Bronchial epithelial cell (primary cell): ENCODE results near the gene BRSK1. TPM values are rescaled to one million over a fixed set of nuclear protein-coding genes. Genes with fewer than 3 reads are reported as not detected.

Experiments
- DNase-seq: peaks from one replicate; pipeline ENCODE4 v3.0.0-alpha.2; 2010; ENCODE audit warnings: low read depth
- FAIRE-seq: peaks from 2 replicates; lab custom pipeline; 2011; peaks lifted over from hg19 to GRCh38; lab: Jason Lieb, UNC
- H3K27me3 ChIP-seq: 2 replicates; pipeline ENCODE4 v1.5.1; 2011; ENCODE audit warnings: low read length; ENCODE audit not compliant: control insufficient read depth, insufficient read depth
- H3K36me3 ChIP-seq: 2 replicates; pipeline ENCODE4 v1.5.1; 2011; ENCODE audit warnings: low read length; ENCODE audit not compliant: control insufficient read depth, insufficient read depth
- H3K4me3 ChIP-seq: 2 replicates; pipeline ENCODE4 v1.5.1; 2011; ENCODE audit warnings: mild to moderate bottlenecking, low read depth, low read length, control low read depth
- total RNA-seq: library from RNA; depleted of rRNA; stranded (reverse); fragments of >200 nt; gene quantifications from 2 replicates; pipeline ENCODE4 v1.2.1, GENCODE V29; 2014
- TF ChIP-seq, protein P1 (sequence below): IDR thresholded peaks from 2 replicates; pipeline ENCODE4 v1.5.1; 2011; ENCODE audit warnings: mild to moderate bottlenecking, moderate library complexity, low read length, control low read depth, inconsistent platforms; ENCODE audit not compliant: insufficient read depth, severe bottlenecking

The BRSK1 gene
- 0.51 and 0.53 TPM in 2 replicates for total RNA-seq

DNA sequence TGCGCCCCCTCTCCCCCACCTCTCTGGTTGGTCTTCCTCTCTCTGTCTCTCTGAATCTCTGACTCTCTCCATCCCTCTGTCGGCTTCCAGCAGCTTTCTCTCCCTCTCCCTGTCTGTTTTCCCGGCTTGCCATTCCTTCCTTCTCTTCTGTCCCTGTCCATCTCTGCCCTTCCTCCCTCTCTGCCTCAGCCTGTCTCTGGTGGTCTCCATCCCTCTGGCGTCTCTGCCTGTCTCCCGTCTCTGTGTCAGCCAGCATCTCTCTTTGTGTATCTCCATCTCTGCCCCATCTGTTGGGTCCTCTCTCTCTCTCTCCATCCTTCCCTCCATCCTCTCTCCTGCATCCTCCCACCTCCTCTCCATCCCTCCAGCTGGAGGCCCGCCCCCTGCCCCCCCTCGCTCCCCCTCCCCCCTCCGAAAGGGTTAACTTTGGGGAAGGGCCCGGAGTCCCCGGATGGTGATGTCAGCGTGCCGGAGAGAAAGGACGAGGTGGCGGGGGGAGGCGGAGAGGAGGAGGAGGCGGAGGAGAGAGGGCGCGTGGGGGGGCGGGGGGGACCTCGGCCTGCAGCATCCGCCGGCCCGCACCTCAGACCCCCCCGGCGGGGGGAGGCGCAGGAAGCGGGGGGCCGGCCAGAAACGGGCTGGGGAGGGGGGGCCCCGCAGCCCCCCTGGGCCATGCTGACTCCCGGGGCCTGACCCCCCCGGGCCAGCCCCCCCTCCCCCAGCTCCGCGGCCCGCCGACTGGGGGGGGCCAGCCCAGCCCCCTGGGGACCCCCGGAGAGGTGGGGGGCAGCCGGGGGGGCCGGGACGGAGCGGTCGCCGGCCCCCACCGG, at the start of gene BRSK1:
Gene BRSK1, plus strand, starts transcription at position 450 of the 830 bp plus-strand sequence. CDS start 446 bp downstream, outside the sequence.
- TF ChIP-seq, protein P1, sequence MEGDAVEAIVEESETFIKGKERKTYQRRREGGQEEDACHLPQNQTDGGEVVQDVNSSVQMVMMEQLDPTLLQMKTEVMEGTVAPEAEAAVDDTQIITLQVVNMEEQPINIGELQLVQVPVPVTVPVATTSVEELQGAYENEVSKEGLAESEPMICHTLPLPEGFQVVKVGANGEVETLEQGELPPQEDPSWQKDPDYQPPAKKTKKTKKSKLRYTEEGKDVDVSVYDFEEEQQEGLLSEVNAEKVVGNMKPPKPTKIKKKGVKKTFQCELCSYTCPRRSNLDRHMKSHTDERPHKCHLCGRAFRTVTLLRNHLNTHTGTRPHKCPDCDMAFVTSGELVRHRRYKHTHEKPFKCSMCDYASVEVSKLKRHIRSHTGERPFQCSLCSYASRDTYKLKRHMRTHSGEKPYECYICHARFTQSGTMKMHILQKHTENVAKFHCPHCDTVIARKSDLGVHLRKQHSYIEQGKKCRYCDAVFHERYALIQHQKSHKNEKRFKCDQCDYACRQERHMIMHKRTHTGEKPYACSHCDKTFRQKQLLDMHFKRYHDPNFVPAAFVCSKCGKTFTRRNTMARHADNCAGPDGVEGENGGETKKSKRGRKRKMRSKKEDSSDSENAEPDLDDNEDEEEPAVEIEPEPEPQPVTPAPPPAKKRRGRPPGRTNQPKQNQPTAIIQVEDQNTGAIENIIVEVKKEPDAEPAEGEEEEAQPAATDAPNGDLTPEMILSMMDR = no peak
- DNase-seq = no peak
- Histone ChIP-seq H3K4me3 (no peak within 1 kb of the TSS), H3K36me3 (no peaks in the 10 kb centered on the region), H3K27me3 (peaks cover 4% of the 10 kb centered on the region)
- FAIRE-seq = no peak

DNA sequence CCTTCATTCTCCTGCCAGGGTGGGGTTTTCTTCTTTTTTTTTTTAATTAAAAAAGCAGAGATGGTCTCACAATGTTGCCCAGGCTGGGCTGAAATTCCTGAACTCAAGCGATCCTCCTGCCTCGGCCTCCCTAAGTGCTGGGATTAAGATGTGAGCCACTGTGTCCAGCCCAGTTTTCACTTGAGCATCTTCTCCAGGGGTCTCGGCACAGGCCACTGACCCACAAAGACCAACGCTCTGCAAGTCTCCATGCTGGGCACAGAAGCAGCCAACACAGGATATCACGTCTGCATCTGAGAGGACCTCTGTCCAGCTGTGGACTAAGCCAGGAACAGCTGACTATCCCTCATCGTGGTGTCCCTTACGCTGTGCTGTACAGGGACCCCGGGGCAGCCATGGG, 45.8 kb upstream of the BRSK1 start:
- Histone ChIP-seq H3K27me3 (no peaks in the 10 kb centered on the region), H3K36me3 (peaks cover 47% of the 10 kb centered on the region), H3K4me3 (no peak overlapping the region)
- no peak for FAIRE-seq
- TF ChIP-seq, protein P1 = no peak
- DNase-seq = no peak

DNA sequence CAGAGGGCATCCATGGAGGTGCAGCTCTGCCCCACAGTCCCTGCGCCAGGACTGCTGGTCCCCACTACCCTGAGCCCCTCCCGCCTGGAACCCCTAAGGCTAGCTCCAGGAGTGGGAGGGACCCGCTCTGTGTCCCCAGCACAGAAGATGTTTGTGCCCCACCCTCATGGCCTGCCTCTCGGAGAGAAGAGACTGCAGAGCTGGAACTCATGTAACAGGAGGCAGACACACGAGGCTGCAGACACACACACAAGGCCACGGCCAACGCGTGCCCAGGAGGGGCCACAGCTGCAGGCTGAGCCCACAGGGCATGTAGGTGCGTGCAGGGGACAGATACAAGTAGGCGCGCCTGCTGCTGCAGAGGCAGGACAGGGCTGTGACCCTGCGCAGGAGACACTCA, 44.8 kb upstream of the BRSK1 start:
- DNase-seq (no peak), FAIRE-seq (no peak)
- Histone ChIP-seq H3K27me3 (no peaks in the 10 kb centered on the region), H3K4me3 (no peak overlapping the region), H3K36me3 (peaks cover 48% of the 10 kb centered on the region)
- TF ChIP-seq, protein P1 = no peak

DNA sequence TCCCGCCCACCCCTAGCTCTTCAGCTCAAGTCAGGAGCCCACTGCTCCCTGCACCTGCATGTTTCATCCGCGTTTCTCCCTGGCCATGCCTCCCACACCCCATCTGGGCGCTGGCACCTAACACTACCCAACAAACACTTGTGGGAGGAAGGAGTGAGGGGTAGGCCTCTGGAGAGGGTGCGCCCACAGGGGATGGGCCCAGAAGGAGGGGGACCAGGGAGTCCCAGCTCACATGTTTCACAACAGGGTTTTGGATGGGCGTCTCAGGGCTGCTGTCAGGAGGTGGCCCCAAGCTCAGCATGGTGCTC, 43.1 kb upstream of the BRSK1 start:
- Histone ChIP-seq H3K27me3 (no peaks in the 10 kb centered on the region), H3K4me3 (no peak overlapping the region), H3K36me3 (peaks cover 58% of the 10 kb centered on the region)
- FAIRE-seq = no peak
- TF ChIP-seq, protein P1 = no peak
- DNase-seq = no peak

DNA sequence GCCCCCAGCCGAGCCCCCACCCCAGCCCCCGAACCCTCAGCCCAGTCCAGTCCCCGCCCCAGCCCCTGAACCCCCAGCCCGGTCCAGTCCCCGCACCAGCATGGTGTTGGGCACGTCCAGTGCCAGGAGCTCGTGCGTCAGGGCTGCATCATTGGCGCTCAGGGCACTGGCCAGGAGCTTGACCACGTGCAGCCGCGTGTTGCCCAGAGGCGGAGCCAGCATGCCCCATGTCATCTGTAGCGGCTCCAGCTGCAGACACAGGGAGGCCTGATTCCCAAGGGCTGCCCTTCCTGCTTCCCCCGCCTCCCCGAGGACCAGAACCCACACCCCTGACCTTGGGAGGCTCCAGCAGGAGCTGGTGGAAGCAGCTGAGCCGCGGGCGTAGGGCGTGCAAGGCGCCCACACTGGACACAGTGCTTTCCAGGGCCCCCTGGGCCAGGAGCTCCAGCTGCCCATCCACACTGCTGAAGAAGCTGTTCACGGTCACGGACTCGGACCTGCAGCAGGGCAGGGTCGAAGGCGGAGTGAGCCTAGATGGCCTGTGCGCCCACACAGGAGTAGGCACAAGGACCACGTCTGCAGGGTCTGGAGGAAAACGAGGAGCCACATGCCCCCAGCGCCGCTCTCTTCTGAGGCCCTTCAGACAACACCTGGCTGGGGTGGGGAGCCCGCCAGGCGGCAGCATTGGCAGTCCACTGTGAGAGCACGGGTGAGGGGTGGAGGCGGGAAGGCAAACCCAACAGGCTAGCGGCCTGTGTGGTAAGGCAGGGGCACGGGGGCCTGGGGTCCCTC, 42.5 kb upstream of the BRSK1 start:
- TF ChIP-seq, protein P1 = no peak
- no peak overlapping the region for H3K4me3 ChIP-seq
- no peaks in the 10 kb centered on the region for H3K27me3 ChIP-seq
- DNase-seq (no peak), FAIRE-seq (no peak)
- peaks cover 59% of the 10 kb centered on the region for H3K36me3 ChIP-seq
